HEK293 (cell line): ENCODE data around the gene MBD4.

Experiments
- CTCF ChIA-PET: fragments of 350-600 bp; formaldehyde crosslinking; extraction: SDS; loops from one replicate; lab custom pipeline; 2021; ENCODE audit warnings: antibody characterized with exemption; lab: Yijun Ruan, JAX
- POLR2A ChIA-PET: fragments of 300-600 bp; formaldehyde crosslinking; extraction: SDS; loops from one replicate; lab custom pipeline; 2020; ENCODE audit warnings: antibody characterized with exemption, inconsistent platforms; lab: Yijun Ruan, JAX
- H3K27ac ChIP-seq: fragments of 200-500 bp; sonication (Bioruptor generic); 2 replicates; pipeline ENCODE4 v1.5.1; 2014; ENCODE audit warnings: low read depth, low read length, control low read depth, inconsistent platforms; ENCODE audit errors: extremely low read depth
- H3K36me3 ChIP-seq, 2 experiments: fragments of 200-500 bp in 1 of 2; sonication (Bioruptor generic) in 1 of 2; 1 replicate in 1 of 2; 2 replicates in 1 of 2; pipeline ENCODE4 v1.5.1; 2014 to 2017; ENCODE audit warnings: inconsistent platforms in 2 of 2, low read length in 2 of 2; ENCODE audit not compliant: control insufficient read depth in 2 of 2, insufficient read depth in 1 of 2
- H3K4me1 ChIP-seq: fragments of 200-500 bp; sonication (Bioruptor generic); 2 replicates; pipeline ENCODE4 v1.5.1; 2014; ENCODE audit warnings: mild to moderate bottlenecking, low read length, inconsistent platforms; ENCODE audit not compliant: control insufficient read depth, insufficient read depth
- H3K4me3 ChIP-seq: 2 replicates; pipeline ENCODE4 v1.5.1; 2011; ENCODE audit warnings: low read depth, mild to moderate bottlenecking, control low read depth, low read length, moderate library complexity
- H3K9me3 ChIP-seq: fragments of 200-500 bp; sonication (Bioruptor generic); 2 replicates; pipeline ENCODE4 v1.5.1; 2014; ENCODE audit warnings: low read depth, low read length, inconsistent platforms; ENCODE audit not compliant: control insufficient read depth, insufficient read depth
- MEIS1 ChIP-seq: sonication (generic); formaldehyde crosslinking; IDR thresholded peaks from 2 replicates; pipeline ENCODE4 v1.8.1; 2022; ENCODE audit warnings: missing genetic modification reagents, mild to moderate bottlenecking, borderline replicate concordance
- OSR2 ChIP-seq: fragments of 450-650 bp; formaldehyde crosslinking; IDR thresholded peaks from 2 replicates; pipeline ENCODE4 v1.5.1; 2016; ENCODE audit warnings: missing biosample characterization, missing genetic modification characterization
- PRDM1 ChIP-seq: fragments of 450-650 bp; formaldehyde crosslinking; IDR thresholded peaks from 2 replicates; pipeline ENCODE4; 2016; ENCODE audit warnings: missing biosample characterization, missing genetic modification characterization
- TRIM28 ChIP-seq: IDR thresholded peaks from 2 replicates; pipeline ENCODE4 v1.6.1; 2011; ENCODE audit warnings: low read length, control low read depth, borderline replicate concordance
- YY2 ChIP-seq: fragments of 450-650 bp; formaldehyde crosslinking; IDR thresholded peaks from 2 replicates; pipeline ENCODE4 v1.5.1; 2016; ENCODE audit warnings: missing biosample characterization, missing genetic modification characterization
- ZBTB1 ChIP-seq: fragments of 450-650 bp; formaldehyde crosslinking; IDR thresholded peaks from 2 replicates; pipeline ENCODE4 v1.5.1; 2016; ENCODE audit warnings: missing biosample characterization, missing genetic modification characterization
- ZNF10 ChIP-seq: fragments of 450-650 bp; formaldehyde crosslinking; IDR thresholded peaks from 2 replicates; pipeline ENCODE4 v1.5.1; 2017; ENCODE audit warnings: missing biosample characterization, missing genetic modification characterization
- ZNF138 ChIP-seq: fragments of 450-650 bp; formaldehyde crosslinking; IDR thresholded peaks from 2 replicates; pipeline ENCODE4 v1.5.1; 2016; ENCODE audit warnings: missing biosample characterization, missing genetic modification characterization, borderline replicate concordance
- ZNF214 ChIP-seq: fragments of 450-650 bp; formaldehyde crosslinking; IDR thresholded peaks from 2 replicates; pipeline ENCODE4 v1.5.1; 2017; ENCODE audit warnings: missing biosample characterization, mild to moderate bottlenecking, missing genetic modification characterization, borderline replicate concordance
- ZNF248 ChIP-seq: fragments of 450-650 bp; formaldehyde crosslinking; IDR thresholded peaks from 2 replicates; pipeline ENCODE4 v1.5.1; 2017; ENCODE audit warnings: missing biosample characterization, missing genetic modification characterization
- ZNF311 ChIP-seq: fragments of 450-650 bp; formaldehyde crosslinking; IDR thresholded peaks from 2 replicates; pipeline ENCODE4 v1.5.1; 2017; ENCODE audit warnings: missing biosample characterization, missing genetic modification characterization, borderline replicate concordance
- ZNF335 ChIP-seq: fragments of 450-650 bp; formaldehyde crosslinking; conservative IDR thresholded peaks from 2 replicates; pipeline ENCODE4 v1.5.1; 2016; ENCODE audit warnings: missing biosample characterization, missing genetic modification characterization
- ZNF366 ChIP-seq: fragments of 450-650 bp; formaldehyde crosslinking; conservative IDR thresholded peaks from 2 replicates; pipeline ENCODE4 v1.5.1; 2016; ENCODE audit warnings: missing biosample characterization, missing genetic modification characterization
- ZNF423 ChIP-seq: fragments of 450-650 bp; formaldehyde crosslinking; IDR thresholded peaks from 2 replicates; pipeline ENCODE4 v1.5.1; 2016; ENCODE audit warnings: missing biosample characterization, missing genetic modification characterization
- ZNF600 ChIP-seq: fragments of 450-650 bp; formaldehyde crosslinking; IDR thresholded peaks from 2 replicates; pipeline ENCODE4 v1.5.1; 2016; ENCODE audit warnings: missing biosample characterization, missing genetic modification characterization
- ZNF621 ChIP-seq: fragments of 450-650 bp; formaldehyde crosslinking; IDR thresholded peaks from 2 replicates; pipeline ENCODE4 v1.5.1; 2017; ENCODE audit warnings: missing biosample characterization, missing genetic modification characterization
- ZNF626 ChIP-seq: fragments of 450-650 bp; sonication (Bioruptor Pico); formaldehyde crosslinking; IDR thresholded peaks from 2 replicates; pipeline ENCODE4 v1.5.1; 2018; ENCODE audit warnings: missing biosample characterization, missing genetic modification characterization, inconsistent platforms
- ZNF776 ChIP-seq: fragments of 450-650 bp; formaldehyde crosslinking; IDR thresholded peaks from 2 replicates; pipeline ENCODE4 v1.5.0; 2017; ENCODE audit warnings: missing biosample characterization, missing genetic modification characterization, borderline replicate concordance
- ZNF830 ChIP-seq: fragments of 450-650 bp; IDR thresholded peaks from 2 replicates; pipeline ENCODE4 v1.5.0; 2018; ENCODE audit warnings: missing biosample characterization, missing genetic modification characterization, low read depth, mild to moderate bottlenecking, moderate library complexity
- TF ChIP-seq, protein P1 (sequence below): fragments of 450-650 bp; formaldehyde crosslinking; IDR thresholded peaks from 2 replicates; pipeline ENCODE4 v1.5.1; 2016; ENCODE audit warnings: missing biosample characterization, missing genetic modification characterization
- TF ChIP-seq, protein P2 (sequence below): fragments of 450-650 bp; formaldehyde crosslinking; IDR thresholded peaks from 2 replicates; pipeline ENCODE4 v1.5.1; 2016; ENCODE audit warnings: missing biosample characterization, missing genetic modification characterization
- TF ChIP-seq, protein P3 (sequence below): fragments of 450-650 bp; formaldehyde crosslinking; IDR thresholded peaks from 2 replicates; pipeline ENCODE4 v1.5.1; 2016; ENCODE audit warnings: missing biosample characterization, missing genetic modification characterization
- TF ChIP-seq, protein P4 (sequence below): fragments of 450-650 bp; formaldehyde crosslinking; IDR thresholded peaks from 2 replicates; pipeline ENCODE4 v1.5.1; 2017; ENCODE audit warnings: missing biosample characterization, missing genetic modification characterization

The MBD4 gene

DNA sequence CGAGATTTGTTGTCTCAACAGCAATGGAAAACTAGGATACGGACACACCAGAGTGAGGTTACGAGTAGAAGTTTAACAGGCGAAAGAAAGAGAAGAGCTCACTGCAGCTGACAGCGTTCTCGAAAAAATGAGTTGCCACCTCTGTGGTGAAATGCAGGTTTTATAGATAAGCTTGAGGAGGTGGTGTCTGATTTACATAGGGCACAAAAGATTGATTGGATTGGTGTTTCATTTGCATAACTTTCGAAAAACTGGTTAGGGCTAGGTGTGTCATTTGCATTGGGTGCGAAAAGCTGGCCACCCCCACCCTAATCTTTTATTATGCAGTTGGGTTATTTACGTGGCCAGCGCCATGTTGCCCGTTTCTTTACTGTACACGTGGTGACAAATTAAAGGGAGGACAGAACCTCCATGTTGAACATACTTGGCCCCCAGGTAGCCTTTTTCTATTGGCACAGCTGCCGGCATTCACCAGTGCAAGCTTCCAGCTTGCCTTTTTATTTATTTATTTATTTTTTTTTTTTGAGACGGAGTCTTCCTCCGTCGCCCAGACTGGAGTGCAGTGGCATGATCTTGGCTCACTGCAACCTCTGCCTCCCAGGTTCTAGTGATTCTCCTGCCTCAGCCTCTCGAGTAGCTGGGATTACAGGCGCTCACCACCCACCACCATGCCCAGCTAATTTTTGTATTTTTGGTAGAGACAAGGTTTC lies 8.6 kb upstream of the MBD4 start:
- H3K27ac ChIP-seq, result no peak overlapping the region
- H3K4me3 ChIP-seq, result no peak overlapping the region

DNA sequence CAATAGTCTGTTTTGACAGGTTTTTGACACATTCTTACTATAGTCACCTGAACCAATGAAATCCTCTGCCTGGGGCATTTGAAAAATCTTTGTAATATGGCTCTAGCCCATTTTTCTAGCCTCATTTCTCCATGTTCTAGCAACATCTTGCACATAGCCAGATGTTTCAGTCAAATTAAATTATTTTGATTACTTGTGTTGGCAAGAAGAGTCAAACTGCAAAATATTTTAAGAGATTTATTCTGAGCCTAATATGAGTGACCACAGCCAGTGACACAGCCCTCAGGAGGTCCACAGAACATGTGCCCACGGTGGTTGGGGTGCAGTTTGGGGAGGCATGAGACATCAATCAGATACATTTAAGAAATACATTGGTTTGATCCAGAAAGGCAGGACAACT lies 7.2 kb upstream of the MBD4 start:
- Histone ChIP-seq H3K9me3 (no peaks in the 10 kb centered on the region), H3K4me1 (no peaks in the 10 kb centered on the region), H3K27ac (no peak overlapping the region), H3K36me3 (no peaks in the 10 kb centered on the region), H3K4me3 (no peak overlapping the region)
- POLR2A ChIA-PET, result no interaction called here
- TF ChIP-seq ZNF830 (no peak), ZNF626 (tag by site-specific recombination) (no peak), ZNF335 (tag by site-specific recombination) (no peak), ZNF600 (tag by site-specific recombination) (no peak), ZNF366 (tag by site-specific recombination) (no peak), ZNF621 (tag by site-specific recombination) (no peak), ZBTB1 (tag by site-specific recombination) (no peak)
- TF ChIP-seq, protein P1, sequence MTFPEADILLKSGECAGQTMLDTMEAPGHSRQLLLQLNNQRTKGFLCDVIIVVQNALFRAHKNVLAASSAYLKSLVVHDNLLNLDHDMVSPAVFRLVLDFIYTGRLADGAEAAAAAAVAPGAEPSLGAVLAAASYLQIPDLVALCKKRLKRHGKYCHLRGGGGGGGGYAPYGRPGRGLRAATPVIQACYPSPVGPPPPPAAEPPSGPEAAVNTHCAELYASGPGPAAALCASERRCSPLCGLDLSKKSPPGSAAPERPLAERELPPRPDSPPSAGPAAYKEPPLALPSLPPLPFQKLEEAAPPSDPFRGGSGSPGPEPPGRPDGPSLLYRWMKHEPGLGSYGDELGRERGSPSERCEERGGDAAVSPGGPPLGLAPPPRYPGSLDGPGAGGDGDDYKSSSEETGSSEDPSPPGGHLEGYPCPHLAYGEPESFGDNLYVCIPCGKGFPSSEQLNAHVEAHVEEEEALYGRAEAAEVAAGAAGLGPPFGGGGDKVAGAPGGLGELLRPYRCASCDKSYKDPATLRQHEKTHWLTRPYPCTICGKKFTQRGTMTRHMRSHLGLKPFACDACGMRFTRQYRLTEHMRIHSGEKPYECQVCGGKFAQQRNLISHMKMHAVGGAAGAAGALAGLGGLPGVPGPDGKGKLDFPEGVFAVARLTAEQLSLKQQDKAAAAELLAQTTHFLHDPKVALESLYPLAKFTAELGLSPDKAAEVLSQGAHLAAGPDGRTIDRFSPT (tag by site-specific recombination), result no peak
- CTCF ChIA-PET, result no interaction called here

More for the DNA sequence above, 8.6 kb upstream of the MBD4 start:
- TF ChIP-seq ZNF248 (tag by site-specific recombination), result no peak
- TF ChIP-seq, protein P2, sequence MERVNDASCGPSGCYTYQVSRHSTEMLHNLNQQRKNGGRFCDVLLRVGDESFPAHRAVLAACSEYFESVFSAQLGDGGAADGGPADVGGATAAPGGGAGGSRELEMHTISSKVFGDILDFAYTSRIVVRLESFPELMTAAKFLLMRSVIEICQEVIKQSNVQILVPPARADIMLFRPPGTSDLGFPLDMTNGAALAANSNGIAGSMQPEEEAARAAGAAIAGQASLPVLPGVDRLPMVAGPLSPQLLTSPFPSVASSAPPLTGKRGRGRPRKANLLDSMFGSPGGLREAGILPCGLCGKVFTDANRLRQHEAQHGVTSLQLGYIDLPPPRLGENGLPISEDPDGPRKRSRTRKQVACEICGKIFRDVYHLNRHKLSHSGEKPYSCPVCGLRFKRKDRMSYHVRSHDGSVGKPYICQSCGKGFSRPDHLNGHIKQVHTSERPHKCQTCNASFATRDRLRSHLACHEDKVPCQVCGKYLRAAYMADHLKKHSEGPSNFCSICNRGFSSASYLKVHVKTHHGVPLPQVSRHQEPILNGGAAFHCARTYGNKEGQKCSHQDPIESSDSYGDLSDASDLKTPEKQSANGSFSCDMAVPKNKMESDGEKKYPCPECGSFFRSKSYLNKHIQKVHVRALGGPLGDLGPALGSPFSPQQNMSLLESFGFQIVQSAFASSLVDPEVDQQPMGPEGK (tag by site-specific recombination), result no peak
- TF ChIP-seq MEIS1, result no peak
- TF ChIP-seq ZNF138, result no peak
- TF ChIP-seq YY2, result no peak
- no peak for TF ChIP-seq ZNF311
- TF ChIP-seq, protein P3, sequence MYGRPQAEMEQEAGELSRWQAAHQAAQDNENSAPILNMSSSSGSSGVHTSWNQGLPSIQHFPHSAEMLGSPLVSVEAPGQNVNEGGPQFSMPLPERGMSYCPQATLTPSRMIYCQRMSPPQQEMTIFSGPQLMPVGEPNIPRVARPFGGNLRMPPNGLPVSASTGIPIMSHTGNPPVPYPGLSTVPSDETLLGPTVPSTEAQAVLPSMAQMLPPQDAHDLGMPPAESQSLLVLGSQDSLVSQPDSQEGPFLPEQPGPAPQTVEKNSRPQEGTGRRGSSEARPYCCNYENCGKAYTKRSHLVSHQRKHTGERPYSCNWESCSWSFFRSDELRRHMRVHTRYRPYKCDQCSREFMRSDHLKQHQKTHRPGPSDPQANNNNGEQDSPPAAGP (tag by site-specific recombination), result no peak
- TF ChIP-seq, protein P4, sequence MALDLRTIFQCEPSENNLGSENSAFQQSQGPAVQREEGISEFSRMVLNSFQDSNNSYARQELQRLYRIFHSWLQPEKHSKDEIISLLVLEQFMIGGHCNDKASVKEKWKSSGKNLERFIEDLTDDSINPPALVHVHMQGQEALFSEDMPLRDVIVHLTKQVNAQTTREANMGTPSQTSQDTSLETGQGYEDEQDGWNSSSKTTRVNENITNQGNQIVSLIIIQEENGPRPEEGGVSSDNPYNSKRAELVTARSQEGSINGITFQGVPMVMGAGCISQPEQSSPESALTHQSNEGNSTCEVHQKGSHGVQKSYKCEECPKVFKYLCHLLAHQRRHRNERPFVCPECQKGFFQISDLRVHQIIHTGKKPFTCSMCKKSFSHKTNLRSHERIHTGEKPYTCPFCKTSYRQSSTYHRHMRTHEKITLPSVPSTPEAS (tag by site-specific recombination), result no peak
- TF ChIP-seq OSR2, result no peak
- no peak for TF ChIP-seq ZNF776
- TF ChIP-seq ZNF423, result no peak
- TF ChIP-seq ZNF10 (tag by site-specific recombination), result no peak
- no peak for TF ChIP-seq PRDM1
- TF ChIP-seq TRIM28, result no peak
- no peak for TF ChIP-seq ZNF214
- Histone ChIP-seq H3K36me3 (peaks cover 0 to 6% of the 10 kb centered on the region in 2 experiments; a peak in 1 of 3 replicates), H3K4me1 (no peaks in the 10 kb centered on the region), H3K9me3 (no peaks in the 10 kb centered on the region)
- POLR2A ChIA-PET, result interaction anchor here (2.3 kb wide), 1 partner anchor 8 kb away, joined by 8 read pairs; the partner anchor contains the start of genes IFT122 and MBD4
- CTCF ChIA-PET, result interaction anchor here (0.5 kb wide), 1 partner anchor 93 kb away, joined by 3 read pairs; no protein-coding TSS in a partner anchor
